GM13976 (cell line): ENCODE data around the gene KRTAP4-1.
"Not testable (repeated sequence)": the region's sequence is repeated elsewhere in the genome, so short reads cannot be mapped to it uniquely, and the experiment has no call there.

Experiments
- DNase-seq: peaks from one replicate; pipeline ENCODE4 v3.0.0; 2012; ENCODE audit warnings: low spot score
- CTCF ChIP-seq: IDR thresholded peaks from 2 replicates; pipeline ENCODE4 v1.5.1; 2012; ENCODE audit warnings: borderline replicate concordance, mild to moderate bottlenecking; ENCODE audit not compliant: insufficient read depth; ENCODE audit errors: extremely low read depth, missing control alignments, control extremely low read depth
- in situ Hi-C: fragments of 300-500 bp; cut with MboI; formaldehyde crosslinking; loops from one replicate; pipeline ENCODE4 v1.12.0; 2022; ENCODE audit warnings: low sequenced_read_pairs, mixed read lengths, inconsistent platforms; ENCODE audit not compliant: unreplicated experiment

The KRTAP4-1 gene

GRCh38 chr17:41150026-41150425, 34.7 kb downstream of the KRTAP4-1 start:
- in situ Hi-C loops = no loop called here
- DNase-seq = no peak
- no peak for TF ChIP-seq CTCF

GRCh38 chr17:41149652-41149985, 35.1 kb downstream of the KRTAP4-1 start, which contains the start of gene KRTAP4-5:
TSS of gene KRTAP4-5 (minus strand) at chr17:41149825. CDS start at chr17:41149767, 58 bp downstream.
- no peak for TF ChIP-seq CTCF
- in situ Hi-C loops = no loop called here
- no peak for DNase-seq

- in situ Hi-C loops, DNase-seq: not testable (repeated sequence)
These were observed 35.6 kb downstream of the KRTAP4-1 start for GRCh38 chr17:41148971-41149651.

- in situ Hi-C loops = no loop called here
- no peak for DNase-seq
- no peak for TF ChIP-seq CTCF
These were observed 37.0 kb downstream of the KRTAP4-1 start for GRCh38 chr17:41147531-41148204.

- no peak for DNase-seq
- in situ Hi-C loops = no loop called here
- TF ChIP-seq CTCF = no peak
These were observed 39.5 kb downstream of the KRTAP4-1 start for GRCh38 chr17:41145261-41145660.

GRCh38 chr17:41144846-41145245, 39.9 kb downstream of the KRTAP4-1 start:
- no peak for TF ChIP-seq CTCF
- no peak for DNase-seq
- in situ Hi-C loops = no loop called here

- TF ChIP-seq CTCF = no peak
- in situ Hi-C loops = no loop called here
- DNase-seq = no peak
These were observed 43.4 kb downstream of the KRTAP4-1 start for GRCh38 chr17:41141361-41141760.
